SK-N-SH (cell line): ENCODE results near the gene MAGEA4.

Experiments used
- CHD2 ChIP-seq: fragments of 150-350 bp; IDR thresholded peaks from 2 replicates; pipeline ENCODE4 v1.6.1; 2018; ENCODE audit warnings: low read length; ENCODE audit not compliant: partially characterized antibody
- CTCF ChIP-seq: fragments of 200-600 bp; sonication (generic); IDR thresholded peaks from 2 replicates; pipeline ENCODE4 v1.6.1; 2017; ENCODE audit warnings: antibody characterized with exemption, mild to moderate bottlenecking, moderate library complexity
- GABPA ChIP-seq: IDR thresholded peaks from 2 replicates; pipeline ENCODE4 v1.4.0; 2012; ENCODE audit warnings: low read depth, mild to moderate bottlenecking
- JUND ChIP-seq: IDR thresholded peaks from 2 replicates; pipeline ENCODE4 v1.4.0; 2012
- RAD21 ChIP-seq: IDR thresholded peaks from 2 replicates; pipeline ENCODE4 v1.6.1; 2012; ENCODE audit warnings: mild to moderate bottlenecking, low read length
- RXRA ChIP-seq: IDR thresholded peaks from 2 replicates; pipeline ENCODE4 v1.4.0; 2012; ENCODE audit warnings: low read depth, mild to moderate bottlenecking, borderline replicate concordance
- TAF1 ChIP-seq: IDR thresholded peaks from 2 replicates; pipeline ENCODE4 v1.6.1; 2012; ENCODE audit warnings: low read depth, mild to moderate bottlenecking, low read length, moderate library complexity, borderline replicate concordance
- TCF12 ChIP-seq: IDR thresholded peaks from 2 replicates; pipeline ENCODE4 v1.4.0; 2012
- USF1 ChIP-seq: IDR thresholded peaks from 2 replicates; pipeline ENCODE4 v1.4.0; 2012; ENCODE audit warnings: low read depth, borderline replicate concordance
- YY1 ChIP-seq: IDR thresholded peaks from 2 replicates; pipeline ENCODE4 v1.4.0; 2012; ENCODE audit warnings: low read depth, mild to moderate bottlenecking

DNA sequence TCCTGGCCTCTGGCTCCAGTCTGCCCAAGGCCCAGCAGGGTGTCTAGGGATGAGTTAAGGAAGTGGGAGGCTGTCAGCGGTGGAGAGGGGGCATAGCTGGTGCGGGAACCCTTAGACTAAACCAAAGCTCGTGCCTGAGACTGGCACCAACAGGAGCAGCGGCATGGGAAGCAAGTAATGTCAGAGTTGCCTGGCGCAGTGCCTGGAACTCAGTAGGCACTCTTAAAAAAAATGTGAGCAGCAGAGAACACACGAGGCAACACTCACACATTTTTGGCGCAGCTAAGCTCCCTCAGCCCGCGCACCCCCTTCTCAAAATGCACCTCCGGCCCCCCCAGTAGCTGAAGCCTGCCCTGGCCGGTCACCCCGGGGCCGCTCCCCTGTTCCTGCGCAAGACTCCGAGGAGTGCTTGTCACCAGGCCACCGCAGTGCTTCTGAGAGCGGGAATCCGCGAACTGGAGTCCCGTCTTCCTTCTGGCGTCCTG is 61.2 kb downstream of the MAGEA4 start:
- no peak for TF ChIP-seq RXRA
- TF ChIP-seq TAF1: no peak
- no peak for TF ChIP-seq YY1
- no peak for TF ChIP-seq GABPA
- TF ChIP-seq CTCF: no peak
- no peak for TF ChIP-seq TCF12
- TF ChIP-seq JUND: no peak
- no peak for TF ChIP-seq CHD2
- TF ChIP-seq RAD21: no peak
- TF ChIP-seq USF1: no peak
